ENCODE data around the gene SNRNP48.
A peak's percentile ranks its signal among the peaks of the same experiment; 100 is the strongest.

SNRNP48 gene

DNA sequence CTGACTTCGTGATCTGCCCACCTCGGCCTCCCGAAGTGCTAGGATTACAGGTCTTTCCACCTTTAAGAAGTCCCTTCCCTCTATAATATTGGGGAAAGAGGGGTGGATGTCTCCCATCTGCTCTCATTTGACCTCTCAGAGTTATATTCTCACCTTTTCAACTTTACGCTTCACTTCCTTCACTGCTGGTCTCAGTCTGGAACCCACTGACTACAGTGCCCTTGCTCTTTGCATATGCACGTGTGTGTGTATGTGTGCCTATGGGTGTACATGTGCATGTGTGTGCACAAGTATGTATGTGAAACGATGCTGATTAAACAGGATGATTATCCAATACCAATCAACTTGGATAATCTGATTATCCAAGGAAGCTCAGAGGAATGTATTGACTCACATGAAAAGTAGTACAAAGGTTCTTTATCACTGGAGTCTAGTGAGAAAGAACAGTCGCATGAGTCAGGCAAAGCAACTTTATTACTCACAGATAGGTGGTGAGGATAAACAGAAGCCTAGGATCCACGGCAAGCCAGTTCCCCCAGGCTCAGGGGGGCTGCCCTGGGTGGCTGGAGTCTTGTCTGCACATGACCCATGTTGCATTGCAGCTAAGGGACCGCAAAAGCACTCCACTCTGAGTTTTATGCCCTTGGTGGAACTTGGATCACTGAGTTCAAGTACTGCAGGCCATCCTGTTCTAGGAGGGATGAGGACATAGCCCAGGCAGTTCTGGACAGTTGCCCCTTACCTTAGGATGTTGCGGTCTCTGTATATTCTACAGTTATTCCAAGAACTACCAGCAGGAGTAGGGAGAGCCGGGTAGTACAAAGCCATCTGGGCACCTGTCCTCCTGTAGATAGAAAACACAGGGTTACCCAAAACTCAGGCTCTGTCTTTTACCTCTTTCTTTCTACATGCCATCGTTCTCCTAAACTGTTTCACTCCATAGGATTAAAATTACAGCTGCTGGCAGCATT lies 50.9 kb downstream of the SNRNP48 start:
- ChIA-PET CTCF (interaction anchor here (1.1 kb wide), 1 partner anchor 33 kb away, joined by 3 read pairs; no protein-coding TSS in a partner anchor), POLR2A (interaction anchor here (0.7 kb wide), 1 partner anchor 37 kb away, joined by 3 read pairs; no protein-coding TSS in a partner anchor)
- TF ChIP-seq, protein P1, sequence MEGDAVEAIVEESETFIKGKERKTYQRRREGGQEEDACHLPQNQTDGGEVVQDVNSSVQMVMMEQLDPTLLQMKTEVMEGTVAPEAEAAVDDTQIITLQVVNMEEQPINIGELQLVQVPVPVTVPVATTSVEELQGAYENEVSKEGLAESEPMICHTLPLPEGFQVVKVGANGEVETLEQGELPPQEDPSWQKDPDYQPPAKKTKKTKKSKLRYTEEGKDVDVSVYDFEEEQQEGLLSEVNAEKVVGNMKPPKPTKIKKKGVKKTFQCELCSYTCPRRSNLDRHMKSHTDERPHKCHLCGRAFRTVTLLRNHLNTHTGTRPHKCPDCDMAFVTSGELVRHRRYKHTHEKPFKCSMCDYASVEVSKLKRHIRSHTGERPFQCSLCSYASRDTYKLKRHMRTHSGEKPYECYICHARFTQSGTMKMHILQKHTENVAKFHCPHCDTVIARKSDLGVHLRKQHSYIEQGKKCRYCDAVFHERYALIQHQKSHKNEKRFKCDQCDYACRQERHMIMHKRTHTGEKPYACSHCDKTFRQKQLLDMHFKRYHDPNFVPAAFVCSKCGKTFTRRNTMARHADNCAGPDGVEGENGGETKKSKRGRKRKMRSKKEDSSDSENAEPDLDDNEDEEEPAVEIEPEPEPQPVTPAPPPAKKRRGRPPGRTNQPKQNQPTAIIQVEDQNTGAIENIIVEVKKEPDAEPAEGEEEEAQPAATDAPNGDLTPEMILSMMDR (IDR thresholded peaks at IDR 0.05; ENCODE audit: control extremely low read depth, extremely low read depth, low read depth, missing control alignments): no peak
- no peak for DNase-seq (ENCODE audit: extremely low spot score)

DNA sequence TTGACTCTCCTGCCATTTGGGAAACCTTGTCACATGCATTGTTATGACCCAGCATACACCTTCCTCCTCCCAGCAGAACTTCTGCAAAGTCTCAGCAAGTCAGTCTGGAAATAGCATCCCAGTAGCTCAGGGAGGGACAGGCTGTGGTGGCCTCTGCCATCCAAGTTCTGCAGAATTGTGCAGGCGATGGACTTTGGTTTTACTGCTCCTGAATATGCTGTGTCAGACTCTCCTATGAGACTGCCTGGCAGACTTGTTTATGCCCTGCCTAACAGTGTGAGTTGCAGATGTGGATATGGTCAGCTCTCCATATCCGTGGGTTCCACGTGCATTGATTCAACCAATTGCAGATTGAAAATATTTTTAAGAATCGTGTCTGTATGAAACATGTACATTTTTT lies 52.8 kb downstream of the SNRNP48 start:
- DNase-seq (ENCODE audit: extremely low spot score): no peak
- TF ChIP-seq, protein P1 (IDR thresholded peaks at IDR 0.05; ENCODE audit: control extremely low read depth, extremely low read depth, low read depth, missing control alignments): no peak
- ChIA-PET CTCF (no interaction called here), POLR2A (no interaction called here)

DNA sequence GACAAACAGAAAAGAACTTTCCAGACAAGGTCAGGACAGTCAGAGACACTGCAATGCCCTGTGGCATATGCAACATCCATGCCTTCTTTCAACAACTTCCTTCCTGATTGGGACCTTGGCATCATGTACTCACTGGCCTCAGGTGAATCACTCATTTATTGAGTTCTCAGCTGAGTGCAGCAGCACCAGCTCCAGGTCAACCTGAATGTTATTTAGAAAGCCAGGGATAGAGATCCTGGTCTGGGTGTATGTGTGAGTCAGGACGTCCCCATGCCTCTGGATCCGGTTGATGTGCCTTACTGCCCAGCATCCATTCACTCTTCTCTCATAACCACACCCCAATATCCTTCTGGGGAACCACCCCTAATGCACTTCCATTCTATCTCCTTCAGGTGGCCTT lies 54.4 kb downstream of the SNRNP48 start:
- ChIA-PET CTCF (no interaction called here), POLR2A (no interaction called here)
- DNase-seq (ENCODE audit: extremely low spot score): no peak
- TF ChIP-seq, protein P1 (IDR thresholded peaks at IDR 0.05; ENCODE audit: control extremely low read depth, extremely low read depth, low read depth, missing control alignments): no peak

DNA sequence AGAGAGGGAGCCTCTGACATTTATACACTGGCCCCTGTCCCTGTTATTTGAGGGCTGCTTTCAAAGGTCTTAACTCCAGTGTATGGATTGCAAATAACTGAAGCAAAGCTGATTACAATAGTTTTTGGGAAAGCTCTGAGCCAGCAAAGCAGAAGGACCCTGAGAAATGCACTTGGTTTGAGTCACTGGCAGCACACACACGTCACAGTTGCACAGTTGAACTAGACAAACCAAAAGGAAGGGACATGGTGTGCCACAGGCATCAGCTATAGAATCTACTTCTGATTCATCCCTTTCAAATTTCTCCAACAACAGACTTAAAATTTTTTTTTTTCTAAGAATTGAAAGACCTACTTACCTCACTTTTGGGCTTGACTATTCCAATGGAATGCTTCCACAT lies 56.4 kb downstream of the SNRNP48 start:
- TF ChIP-seq, protein P1 (IDR thresholded peaks at IDR 0.05; ENCODE audit: control extremely low read depth, extremely low read depth, low read depth, missing control alignments): no peak
- ChIA-PET CTCF (no interaction called here), POLR2A (no interaction called here)
- DNase-seq (ENCODE audit: extremely low spot score): no peak

DNA sequence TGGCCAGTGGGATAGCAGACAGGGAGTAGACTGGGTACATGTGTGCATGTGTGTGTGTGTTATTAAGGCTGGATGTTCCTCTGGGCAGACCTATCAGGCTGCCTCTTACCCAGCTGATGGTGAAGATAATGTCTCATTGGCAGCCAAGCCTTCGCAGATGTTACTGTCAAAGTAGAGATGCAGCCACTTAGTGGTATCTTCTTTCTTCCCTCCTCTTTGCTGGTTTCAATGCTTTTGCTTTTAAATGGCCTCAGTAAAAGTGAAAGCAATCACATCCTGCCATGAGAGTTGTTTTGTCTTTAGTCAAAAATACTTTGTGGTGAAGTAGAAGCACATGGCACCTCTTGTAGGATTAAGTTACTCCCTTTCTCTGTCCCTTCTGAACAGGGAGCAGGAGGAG lies 57.5 kb downstream of the SNRNP48 start:
- CTCF ChIA-PET: interaction anchor here (1.4 kb wide), 1 partner anchor 372 kb away, joined by 3 read pairs; no protein-coding TSS in a partner anchor
- POLR2A ChIA-PET: no interaction called here
- TF ChIP-seq, protein P1 (IDR thresholded peaks at IDR 0.05; ENCODE audit: control extremely low read depth, extremely low read depth, low read depth, missing control alignments): no peak
- DNase-seq (ENCODE audit: extremely low spot score): peak; percentile 37

DNA sequence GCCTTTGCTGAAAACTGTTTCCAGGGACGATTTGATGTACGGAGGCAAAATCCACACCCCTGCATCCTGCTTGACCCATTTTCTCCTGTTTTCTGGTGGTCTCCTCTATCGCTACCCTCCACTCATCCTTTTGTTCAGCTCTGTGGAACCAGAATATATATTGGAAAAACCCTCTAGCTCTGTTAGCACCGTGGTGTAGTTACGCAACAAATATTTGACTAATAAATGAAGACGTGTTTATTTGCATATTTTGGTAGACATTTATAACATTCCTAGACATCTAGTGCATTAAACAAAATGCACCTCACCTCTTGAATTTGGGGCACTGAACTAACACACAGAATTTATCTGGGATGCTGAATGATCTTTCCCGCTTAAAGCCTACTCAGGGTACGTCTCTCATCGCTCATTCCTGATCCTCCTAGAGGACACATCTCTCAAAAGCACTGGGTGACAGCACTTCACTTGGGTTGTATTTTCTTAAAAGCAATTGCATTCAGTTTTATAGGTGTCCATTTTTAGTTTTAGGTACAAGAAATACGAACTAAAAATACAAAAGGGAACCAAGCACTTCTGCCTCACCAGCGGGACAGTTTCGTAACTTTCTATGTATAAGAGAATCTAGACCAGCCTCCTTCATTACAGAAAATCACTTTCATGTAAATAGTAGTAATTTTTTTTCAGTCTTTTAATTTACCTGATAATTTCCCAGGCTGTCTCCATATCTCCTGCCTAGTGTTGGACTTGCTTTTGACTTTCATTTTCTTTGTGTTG lies 59.2 kb downstream of the SNRNP48 start:
- DNase-seq (ENCODE audit: extremely low spot score): no peak
- TF ChIP-seq, protein P1 (IDR thresholded peaks at IDR 0.05; ENCODE audit: control extremely low read depth, extremely low read depth, low read depth, missing control alignments): no peak
- ChIA-PET POLR2A (no interaction called here), CTCF (interaction anchor here (1.0 kb wide), 1 partner anchor 8 kb away, joined by 4 read pairs; no protein-coding TSS in a partner anchor)
